ENCODE data around the gene ADGRF3.

The ADGRF3 gene

GRCh38 chr2:26349690-26350089, 3.1 kb upstream of the ADGRF3 start:
- no peak for DNase-seq (ENCODE audit: low read depth)
- H3K4me3 ChIP-seq (ENCODE audit: low read depth, low read length) = no peak overlapping the region
- TF ChIP-seq, protein P1, sequence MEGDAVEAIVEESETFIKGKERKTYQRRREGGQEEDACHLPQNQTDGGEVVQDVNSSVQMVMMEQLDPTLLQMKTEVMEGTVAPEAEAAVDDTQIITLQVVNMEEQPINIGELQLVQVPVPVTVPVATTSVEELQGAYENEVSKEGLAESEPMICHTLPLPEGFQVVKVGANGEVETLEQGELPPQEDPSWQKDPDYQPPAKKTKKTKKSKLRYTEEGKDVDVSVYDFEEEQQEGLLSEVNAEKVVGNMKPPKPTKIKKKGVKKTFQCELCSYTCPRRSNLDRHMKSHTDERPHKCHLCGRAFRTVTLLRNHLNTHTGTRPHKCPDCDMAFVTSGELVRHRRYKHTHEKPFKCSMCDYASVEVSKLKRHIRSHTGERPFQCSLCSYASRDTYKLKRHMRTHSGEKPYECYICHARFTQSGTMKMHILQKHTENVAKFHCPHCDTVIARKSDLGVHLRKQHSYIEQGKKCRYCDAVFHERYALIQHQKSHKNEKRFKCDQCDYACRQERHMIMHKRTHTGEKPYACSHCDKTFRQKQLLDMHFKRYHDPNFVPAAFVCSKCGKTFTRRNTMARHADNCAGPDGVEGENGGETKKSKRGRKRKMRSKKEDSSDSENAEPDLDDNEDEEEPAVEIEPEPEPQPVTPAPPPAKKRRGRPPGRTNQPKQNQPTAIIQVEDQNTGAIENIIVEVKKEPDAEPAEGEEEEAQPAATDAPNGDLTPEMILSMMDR (conservative IDR thresholded peaks at IDR 0.05; ENCODE audit: low read depth, low read length) = no peak

- TF ChIP-seq, protein P1 (conservative IDR thresholded peaks at IDR 0.05; ENCODE audit: low read depth, low read length) = no peak
- peak; percentile 50 for DNase-seq (ENCODE audit: low read depth)
- H3K4me3 ChIP-seq (ENCODE audit: low read depth, low read length) = peak overlapping the region; percentile 98
These were observed 787 bp upstream of the ADGRF3 start for GRCh38 chr2:26347286-26347865.

DNA sequence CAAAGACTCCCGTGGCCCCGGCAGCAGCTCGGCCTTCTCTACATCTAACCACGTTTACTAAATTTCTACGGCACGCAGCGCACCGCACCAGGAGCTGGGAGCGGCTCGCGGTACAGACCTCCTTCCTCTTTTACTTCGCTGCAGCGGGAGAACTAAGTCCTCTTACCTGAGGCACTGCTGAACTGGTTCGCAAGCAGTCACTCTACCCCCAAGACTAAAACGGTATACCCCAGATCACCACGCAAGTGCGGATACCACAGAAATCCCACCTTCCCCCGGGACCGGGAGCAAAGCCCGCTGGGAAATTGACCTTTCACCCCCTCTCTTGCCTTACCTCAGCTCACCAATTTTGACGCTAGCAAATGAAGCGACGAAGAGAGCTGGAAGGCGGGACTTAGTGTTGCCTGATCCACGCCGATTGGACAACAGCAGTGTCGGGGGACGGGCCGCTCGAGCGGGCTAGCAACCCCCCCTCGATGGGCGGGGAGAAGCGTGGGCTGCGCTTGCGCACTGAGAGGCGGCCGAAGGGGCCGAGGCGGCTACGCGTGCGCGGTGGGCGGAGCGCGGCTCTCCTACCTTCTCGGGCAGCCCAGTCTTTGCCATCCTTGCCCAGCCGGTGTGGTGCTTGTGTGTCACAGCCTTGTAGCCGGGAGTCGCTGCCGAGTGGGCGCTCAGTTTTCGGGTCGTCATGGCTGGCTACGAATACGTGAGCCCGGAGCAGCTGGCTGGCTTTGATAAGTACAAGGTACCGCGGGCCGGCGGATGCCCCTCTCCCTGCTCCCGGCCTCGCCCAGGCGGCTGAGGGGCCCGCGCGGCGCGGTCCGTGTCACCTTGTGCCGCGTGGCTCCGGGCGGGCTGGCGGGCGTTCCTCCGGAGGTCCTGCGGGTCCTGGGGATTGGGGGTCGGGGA, 790 bp downstream of the ADGRF3 start, which contains the start of gene SELENOI:
Gene SELENOI (plus strand): TSS at position 599 of the 909 bp plus-strand sequence. CDS start 90 bp downstream, at position 689.
- DNase-seq (ENCODE audit: low read depth) = peak; percentile 100
- H3K4me3 ChIP-seq (ENCODE audit: low read depth, low read length) = peak within 1 kb of the TSS; percentile 98
- TF ChIP-seq, protein P1 (conservative IDR thresholded peaks at IDR 0.05; ENCODE audit: low read depth, low read length) = no peak

GRCh38 chr2:26345283-26345544, 1.4 kb downstream of the ADGRF3 start:
- no peak for DNase-seq (ENCODE audit: low read depth)
- TF ChIP-seq, protein P1 (conservative IDR thresholded peaks at IDR 0.05; ENCODE audit: low read depth, low read length) = no peak
- peak overlapping the region; percentile 73 for H3K4me3 ChIP-seq (ENCODE audit: low read depth, low read length)

- peak overlapping the region; percentile 73 for H3K4me3 ChIP-seq (ENCODE audit: low read depth, low read length)
- TF ChIP-seq, protein P1 (conservative IDR thresholded peaks at IDR 0.05; ENCODE audit: low read depth, low read length) = no peak
- peak; percentile 80 for DNase-seq (ENCODE audit: low read depth)
These were observed 1.9 kb downstream of the ADGRF3 start for GRCh38 chr2:26344581-26345282.

GRCh38 chr2:26340831-26341230, 5.8 kb downstream of the ADGRF3 start:
- DNase-seq (ENCODE audit: low read depth) = no peak
- TF ChIP-seq, protein P1 (conservative IDR thresholded peaks at IDR 0.05; ENCODE audit: low read depth, low read length) = no peak
- H3K4me3 ChIP-seq (ENCODE audit: low read depth, low read length) = no peak overlapping the region

Data from choroid plexus epithelial cell (primary cell).